ENCODE results near the gene CRYBB3.
"Not testable (repeated sequence)": the region's sequence is repeated elsewhere in the genome, so short reads cannot be mapped to it uniquely, and the experiment has no call there.

CRYBB3 gene

DNA sequence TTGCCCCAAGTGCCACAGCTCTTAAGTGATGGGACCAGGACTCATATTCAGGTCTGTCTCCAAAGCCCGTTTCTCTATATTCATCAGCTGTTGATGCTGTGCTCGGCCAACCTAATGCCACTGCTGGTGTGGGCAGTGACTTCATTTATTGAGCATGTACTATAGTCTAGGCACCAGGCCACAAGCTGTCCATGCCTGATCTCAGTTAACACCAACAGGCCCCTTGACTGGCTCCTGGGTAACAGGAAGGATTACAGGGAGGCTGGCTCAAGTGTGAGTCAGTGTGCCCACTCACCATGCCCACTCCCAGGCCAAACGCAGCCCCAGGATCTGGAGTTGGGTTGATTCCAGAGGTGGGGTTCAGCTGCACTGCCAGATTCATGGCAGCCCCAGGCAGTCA, 11.1 kb downstream of the CRYBB3 start:
- no peak overlapping the region for H3K4me3 Mint-ChIP-seq

DNA sequence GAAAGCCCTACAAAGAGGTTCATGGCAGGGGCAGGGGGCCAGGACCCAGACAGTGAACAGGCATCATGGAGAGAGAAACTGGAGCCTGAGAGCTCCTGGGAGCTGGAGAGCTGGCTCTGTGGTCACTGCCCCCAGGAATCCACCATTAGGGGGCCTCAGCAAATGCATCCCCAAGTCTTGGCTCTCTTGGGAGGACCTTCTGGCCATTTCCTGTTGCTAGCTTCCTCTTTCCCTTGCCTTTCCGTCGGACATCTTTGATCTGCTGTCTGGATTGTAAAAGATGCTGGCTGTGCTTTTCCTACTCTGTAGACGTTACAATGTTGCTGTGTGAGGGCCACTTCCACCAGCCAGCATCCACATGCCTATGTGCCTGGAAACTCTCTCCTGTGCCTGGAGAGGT, 12.7 kb downstream of the CRYBB3 start:
- Mint-ChIP-seq H3K4me3 (no peak overlapping the region), H3K9me3 (peaks cover 6% of the 10 kb centered on the region), H3K4me1 (no peaks in the 10 kb centered on the region), H3K27me3 (peaks cover 7% of the 10 kb centered on the region), H3K36me3 (no peaks in the 10 kb centered on the region), H3K27ac (no peak overlapping the region)

More for the DNA sequence above, 11.1 kb downstream of the CRYBB3 start:
- Mint-ChIP-seq H3K27me3 (peaks cover 5% of the 10 kb centered on the region), H3K9me3 (peaks cover 6% of the 10 kb centered on the region), H3K36me3 (no peaks in the 10 kb centered on the region), H3K4me1 (no peaks in the 10 kb centered on the region), H3K27ac (no peak overlapping the region)

DNA sequence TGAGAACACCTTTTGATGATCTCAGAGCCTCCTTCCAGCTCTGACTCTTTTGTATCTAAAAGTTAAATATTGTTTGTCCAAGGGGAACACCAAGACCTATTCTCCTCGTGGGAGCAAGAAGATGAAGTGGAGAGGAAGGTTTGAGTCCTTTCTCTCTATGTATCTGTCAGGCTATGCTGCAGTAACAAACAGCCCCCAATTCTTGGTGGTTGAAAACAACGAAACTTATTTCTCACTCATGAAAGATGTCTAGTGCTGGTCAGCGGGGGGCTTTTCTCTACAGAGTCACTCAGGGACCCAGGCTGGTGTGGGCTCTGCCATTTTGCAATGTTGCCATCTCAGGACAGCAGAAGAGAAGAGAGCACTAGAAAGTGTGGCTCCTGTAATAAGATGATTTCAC, 13.6 kb downstream of the CRYBB3 start:
- peaks cover 7% of the 10 kb centered on the region for H3K27me3 Mint-ChIP-seq
- no peak overlapping the region for H3K27ac Mint-ChIP-seq
- H3K4me1 Mint-ChIP-seq: no peaks in the 10 kb centered on the region
- H3K9me3 Mint-ChIP-seq: peaks cover 6% of the 10 kb centered on the region
- no peak overlapping the region for H3K4me3 Mint-ChIP-seq
- H3K36me3 Mint-ChIP-seq: no peaks in the 10 kb centered on the region

DNA sequence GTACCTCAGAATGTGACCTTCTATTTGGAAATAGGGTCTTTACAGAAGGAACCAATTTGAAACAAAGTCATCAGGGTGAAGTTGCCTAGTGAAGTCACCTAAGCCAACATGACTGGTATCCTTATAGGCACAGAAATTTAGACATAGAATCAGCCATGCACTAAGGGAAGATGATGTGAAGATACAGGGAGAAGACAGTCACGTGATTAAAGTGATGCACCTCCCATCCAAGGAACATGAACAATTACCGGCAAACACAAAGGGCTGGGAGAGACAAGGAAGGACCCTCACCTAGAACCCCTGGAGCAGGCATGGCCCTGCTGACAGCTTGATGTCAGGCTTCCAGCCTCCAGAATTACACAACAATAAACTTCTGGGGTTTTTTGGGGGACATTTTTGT, 16.6 kb downstream of the CRYBB3 start:
- H3K27me3 Mint-ChIP-seq: peaks cover 7% of the 10 kb centered on the region
- H3K9me3 Mint-ChIP-seq: peaks cover 6% of the 10 kb centered on the region
- H3K27ac Mint-ChIP-seq: no peak overlapping the region
- no peaks in the 10 kb centered on the region for H3K36me3 Mint-ChIP-seq
- no peak overlapping the region for H3K4me3 Mint-ChIP-seq
- no peaks in the 10 kb centered on the region for H3K4me1 Mint-ChIP-seq

DNA sequence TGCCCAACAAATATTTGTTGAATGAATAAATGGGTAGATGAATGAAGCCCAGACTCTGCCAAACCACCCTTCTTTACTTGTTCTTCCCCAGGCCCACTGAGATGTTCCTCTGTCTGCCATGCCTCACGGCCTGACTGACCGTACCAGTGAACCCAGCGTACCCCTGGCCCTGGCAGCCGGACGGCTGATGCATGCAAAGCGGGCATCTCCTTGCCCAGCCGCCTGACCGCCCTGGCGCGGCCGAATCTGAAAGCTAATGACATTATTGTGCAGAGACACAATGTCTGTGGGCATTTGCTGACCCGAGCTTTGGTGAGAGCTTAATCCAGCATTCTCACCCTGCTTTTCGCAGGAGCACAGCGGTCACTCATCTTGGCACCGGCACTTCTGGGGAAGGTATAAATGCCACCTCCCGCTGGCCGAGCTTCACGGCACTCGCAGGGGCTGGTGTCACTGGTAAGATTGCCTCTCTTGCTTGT, 19.6 kb downstream of the CRYBB3 start, which contains the start of gene CRYBB2:
Gene CRYBB2, plus strand, starts transcription at position 429 of the 479 bp plus-strand sequence. CDS start 1,791 bp downstream, outside the sequence.
- H3K4me3 Mint-ChIP-seq: no peak within 1 kb of the TSS
- H3K27me3 Mint-ChIP-seq: peaks cover 4% of the 10 kb centered on the region
- H3K27ac Mint-ChIP-seq: no peak within 1 kb of the TSS
- H3K4me1 Mint-ChIP-seq: no peaks in the 10 kb centered on the region
- H3K9me3 Mint-ChIP-seq: no peaks in the 10 kb centered on the region
- no peaks in the 10 kb centered on the region for H3K36me3 Mint-ChIP-seq

DNA sequence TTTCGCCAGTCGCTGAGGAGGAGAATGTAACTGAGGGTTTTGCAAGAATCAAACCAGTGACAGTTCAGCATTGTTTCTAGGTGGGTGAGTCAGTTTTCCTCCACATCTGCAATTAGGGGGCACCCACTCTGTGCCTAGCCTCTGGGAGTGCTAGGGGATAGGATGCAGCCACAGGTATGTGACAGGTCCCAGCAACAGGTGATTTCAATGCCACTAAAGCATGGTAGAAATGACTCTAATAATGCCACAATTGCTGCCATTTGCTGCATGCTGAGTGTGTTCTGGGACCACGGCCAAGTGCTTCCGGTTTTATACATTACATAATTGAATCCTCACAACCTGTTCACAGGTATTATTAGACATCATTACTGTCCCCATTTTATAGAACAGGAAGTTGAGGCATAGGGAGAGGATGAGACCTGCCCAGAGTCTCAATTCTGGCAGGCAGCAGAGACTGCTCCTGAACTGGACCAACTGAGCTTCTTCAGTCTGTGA, 20.3 kb downstream of the CRYBB3 start:
- Mint-ChIP-seq H3K9me3 (no peaks in the 10 kb centered on the region), H3K4me1 (no peaks in the 10 kb centered on the region), H3K27me3 (peaks cover 4% of the 10 kb centered on the region), H3K4me3 (no peak overlapping the region), H3K36me3 (no peaks in the 10 kb centered on the region), H3K27ac (no peak overlapping the region)

DNA sequence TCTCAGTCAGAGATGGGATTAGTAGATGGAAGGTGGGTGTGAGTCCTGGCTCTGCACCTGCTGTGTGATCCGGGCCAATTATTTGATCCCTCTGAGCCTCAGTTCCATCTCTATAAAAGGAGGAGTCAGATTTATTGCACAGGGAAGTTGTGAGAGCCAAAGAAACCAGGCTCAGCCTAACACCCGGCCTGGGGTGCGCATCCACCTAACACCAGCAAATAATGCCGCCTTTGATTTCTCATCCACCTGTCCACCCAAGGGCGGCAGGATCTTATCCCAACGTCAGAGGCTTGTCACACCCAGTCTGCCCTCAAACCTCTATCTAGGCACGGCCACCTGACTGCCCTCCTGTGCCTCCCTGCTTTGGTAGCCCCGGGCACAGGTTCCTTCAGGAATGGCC, 22.1 kb downstream of the CRYBB3 start:
- H3K4me1 Mint-ChIP-seq: no peaks in the 10 kb centered on the region
- H3K9me3 Mint-ChIP-seq: no peaks in the 10 kb centered on the region
- no peaks in the 10 kb centered on the region for H3K36me3 Mint-ChIP-seq
- H3K27me3 Mint-ChIP-seq: no peaks in the 10 kb centered on the region
- no peak overlapping the region for H3K27ac Mint-ChIP-seq
- no peak overlapping the region for H3K4me3 Mint-ChIP-seq

DNA sequence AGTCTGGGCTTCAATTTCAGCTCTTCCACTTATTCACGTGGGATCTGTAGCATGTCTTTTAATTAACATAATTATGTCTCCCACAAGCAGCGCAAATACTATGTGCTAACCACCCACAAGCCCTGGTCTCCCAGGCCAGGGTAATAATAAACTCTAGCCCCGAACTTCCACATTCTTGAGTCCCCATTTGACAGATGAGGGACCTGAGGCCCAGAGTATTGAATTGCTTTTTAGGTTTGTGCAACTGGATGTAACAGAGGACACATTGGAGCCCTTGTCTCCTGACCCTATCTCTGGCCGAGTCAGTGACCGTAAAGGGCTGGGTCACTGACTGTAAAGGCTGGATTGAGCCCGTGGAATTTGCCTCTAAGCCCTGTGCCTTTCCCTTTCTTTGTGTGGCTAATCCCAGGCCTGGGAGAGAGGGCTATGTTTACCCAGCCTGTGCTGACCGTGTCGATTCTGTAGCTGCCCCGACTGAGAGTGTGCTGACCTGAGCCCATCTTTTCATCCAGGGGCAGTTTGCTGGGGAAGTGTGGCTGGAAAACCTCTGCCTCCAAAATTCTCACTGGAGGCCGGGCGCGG, 23.7 kb downstream of the CRYBB3 start:
- no peaks in the 10 kb centered on the region for H3K36me3 Mint-ChIP-seq
- no peaks in the 10 kb centered on the region for H3K4me1 Mint-ChIP-seq
- H3K9me3 Mint-ChIP-seq: no peaks in the 10 kb centered on the region
- no peak overlapping the region for H3K4me3 Mint-ChIP-seq
- H3K27me3 Mint-ChIP-seq: no peaks in the 10 kb centered on the region
- no peak overlapping the region for H3K27ac Mint-ChIP-seq

DNA sequence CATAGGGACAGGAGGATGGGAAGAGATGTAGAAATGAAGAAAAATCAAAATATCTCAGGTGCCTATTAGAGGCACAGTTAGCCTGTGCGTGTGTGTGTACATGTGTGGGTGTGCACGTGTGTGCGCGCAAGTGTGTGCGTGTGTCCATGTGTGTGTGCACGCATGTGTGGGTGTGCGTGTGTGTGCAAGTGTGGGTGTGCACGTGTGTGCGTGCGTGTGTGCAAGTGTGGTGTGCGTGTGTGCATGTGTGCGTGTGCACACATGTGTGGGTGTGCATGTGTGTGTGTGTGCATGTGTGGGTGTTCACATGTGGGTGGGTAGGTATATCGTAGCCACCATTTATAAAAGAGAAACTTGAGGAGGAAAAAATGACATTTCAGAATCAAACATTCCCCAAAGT, 29.2 kb downstream of the CRYBB3 start:
- H3K9me3 Mint-ChIP-seq: no peaks in the 10 kb centered on the region
- H3K27ac Mint-ChIP-seq: no peak overlapping the region
- H3K4me3 Mint-ChIP-seq: no peak overlapping the region
- H3K4me1 Mint-ChIP-seq: no peaks in the 10 kb centered on the region
- no peaks in the 10 kb centered on the region for H3K36me3 Mint-ChIP-seq
- peaks cover 9% of the 10 kb centered on the region for H3K27me3 Mint-ChIP-seq

DNA sequence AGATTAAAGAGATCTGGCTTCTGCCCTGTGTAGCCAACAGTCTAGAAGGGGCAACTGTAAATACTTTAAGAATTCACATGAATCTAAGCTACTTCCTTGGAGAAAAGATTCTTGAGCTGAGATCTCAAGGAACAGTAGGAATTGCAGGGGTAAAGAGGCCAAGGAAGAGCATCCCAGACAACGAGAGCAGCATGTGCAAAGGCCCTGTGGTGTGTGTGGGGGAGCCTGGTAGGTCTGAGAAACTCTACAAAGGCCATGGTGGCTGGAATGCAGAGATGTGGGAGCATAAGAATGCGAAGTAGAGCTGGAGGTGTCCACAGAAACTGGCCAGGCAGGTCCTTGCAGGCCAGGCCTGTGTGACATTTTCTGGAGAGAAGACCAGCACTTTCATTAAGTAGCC, 31.1 kb downstream of the CRYBB3 start:
- H3K4me1 Mint-ChIP-seq, H3K27ac Mint-ChIP-seq, H3K9me3 Mint-ChIP-seq, H3K4me3 Mint-ChIP-seq, H3K36me3 Mint-ChIP-seq: not testable (repeated sequence)
- H3K27me3 Mint-ChIP-seq: peaks cover 20% of the 10 kb centered on the region

DNA sequence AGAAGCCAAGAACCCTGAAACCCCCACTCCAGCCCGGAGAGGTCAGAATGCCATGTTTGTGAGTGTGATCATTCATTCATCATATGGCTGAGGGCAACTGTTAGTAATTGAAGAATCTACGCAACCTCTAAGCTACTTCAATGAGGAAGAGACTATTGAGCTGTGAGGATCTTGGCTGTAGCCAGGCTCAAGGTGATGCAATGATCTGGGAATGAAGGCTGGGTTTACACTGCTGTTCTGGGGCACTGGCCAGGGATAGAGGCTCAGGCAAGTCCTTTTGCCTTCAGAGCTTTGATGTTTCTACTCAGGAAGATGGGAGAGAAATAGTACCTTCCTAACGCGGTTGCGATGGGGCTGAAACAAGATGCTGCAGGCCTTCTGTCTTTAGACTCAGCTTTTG, 32.6 kb downstream of the CRYBB3 start:
- Mint-ChIP-seq H3K9me3 (no peaks in the 10 kb centered on the region), H3K27me3 (peaks cover 24% of the 10 kb centered on the region), H3K36me3 (no peaks in the 10 kb centered on the region), H3K4me1 (peaks cover 6% of the 10 kb centered on the region), H3K4me3 (no peak overlapping the region), H3K27ac (no peak overlapping the region)

DNA sequence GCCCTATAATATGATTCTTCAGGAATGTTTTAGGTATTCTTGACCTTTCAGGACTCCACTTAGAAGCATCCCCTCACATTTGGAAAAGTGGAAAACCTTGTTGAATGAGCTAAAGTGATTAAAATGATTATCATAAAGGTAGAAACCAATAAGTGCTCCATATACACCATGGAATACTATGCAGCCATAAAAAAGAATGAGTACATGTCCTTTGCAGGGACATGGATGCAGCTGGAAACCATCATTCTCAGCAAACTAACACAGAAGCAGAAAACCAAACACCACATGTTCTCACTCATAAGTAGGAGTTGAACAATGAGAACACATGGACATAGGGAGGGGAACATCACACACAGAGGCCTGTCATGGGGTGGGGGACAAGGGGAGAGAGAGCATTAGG, 34.0 kb downstream of the CRYBB3 start:
- not testable (repeated sequence) for H3K4me3 Mint-ChIP-seq, H3K27ac Mint-ChIP-seq, H3K36me3 Mint-ChIP-seq, H3K4me1 Mint-ChIP-seq, H3K9me3 Mint-ChIP-seq
- H3K27me3 Mint-ChIP-seq: peaks cover 26% of the 10 kb centered on the region

DNA sequence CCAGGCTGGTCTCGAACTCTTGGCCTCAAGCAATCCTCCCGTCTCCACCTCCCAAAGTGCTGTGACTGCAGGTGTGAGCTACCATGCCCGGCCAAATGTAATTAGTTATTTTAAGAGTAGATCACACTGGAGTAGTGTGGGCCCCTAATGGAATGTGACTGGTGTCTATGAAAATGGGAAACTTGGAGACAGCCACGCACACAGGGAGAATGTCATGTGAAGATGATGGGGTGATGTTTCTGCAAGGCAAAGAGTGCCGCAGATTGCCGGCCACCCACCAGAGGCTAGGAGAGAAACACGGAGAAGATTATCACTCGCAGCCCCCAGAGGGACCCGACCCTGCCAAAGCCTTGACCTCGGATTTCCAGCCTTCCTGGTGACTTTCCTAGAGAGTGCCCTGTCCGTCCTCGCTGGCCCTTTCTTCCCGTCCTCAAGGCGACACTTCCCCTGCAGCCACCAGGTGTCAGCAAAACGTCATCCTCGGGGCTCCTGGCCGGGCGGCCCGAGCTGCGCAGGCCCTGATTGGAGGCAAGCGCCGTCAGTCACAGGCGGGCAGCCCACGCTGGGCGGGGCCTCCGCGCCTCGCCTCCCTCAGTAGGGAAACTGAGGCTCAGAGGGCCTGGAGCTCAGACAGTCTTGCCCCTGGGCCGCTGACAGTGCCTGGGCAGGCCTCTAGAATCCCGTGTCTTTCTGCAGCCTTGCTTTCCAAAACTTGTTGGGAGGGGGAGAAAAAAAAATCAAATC, 36.1 kb downstream of the CRYBB3 start:
- Mint-ChIP-seq H3K27me3 (peaks cover 28% of the 10 kb centered on the region), H3K4me1 (peaks cover 6% of the 10 kb centered on the region), H3K36me3 (no peaks in the 10 kb centered on the region), H3K4me3 (no peak overlapping the region), H3K27ac (no peak overlapping the region), H3K9me3 (no peaks in the 10 kb centered on the region)

DNA sequence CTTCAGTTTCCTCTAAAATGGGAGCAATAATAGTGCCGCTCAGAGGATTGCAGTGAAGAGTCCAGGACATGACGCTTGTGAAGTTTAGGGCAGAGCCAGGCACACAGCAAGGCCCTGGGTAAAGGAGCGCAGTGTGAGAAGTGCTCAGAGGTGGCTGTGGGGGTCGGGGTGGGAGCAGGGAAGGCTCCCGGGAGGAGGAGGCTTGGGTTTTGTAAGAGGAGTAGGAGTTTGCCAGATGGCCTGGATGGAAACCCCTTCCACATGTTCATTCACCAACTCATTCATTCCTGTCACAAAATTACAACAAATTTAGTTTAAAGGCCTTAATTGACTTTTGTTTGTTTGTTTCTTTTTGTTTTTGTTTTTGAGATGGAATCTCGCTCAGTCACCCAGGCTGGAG, 36.8 kb downstream of the CRYBB3 start:
- H3K4me1 Mint-ChIP-seq: peaks cover 6% of the 10 kb centered on the region
- H3K9me3 Mint-ChIP-seq: no peaks in the 10 kb centered on the region
- H3K27ac Mint-ChIP-seq: no peak overlapping the region
- no peak overlapping the region for H3K4me3 Mint-ChIP-seq
- H3K36me3 Mint-ChIP-seq: no peaks in the 10 kb centered on the region
- peaks cover 28% of the 10 kb centered on the region for H3K27me3 Mint-ChIP-seq

DNA sequence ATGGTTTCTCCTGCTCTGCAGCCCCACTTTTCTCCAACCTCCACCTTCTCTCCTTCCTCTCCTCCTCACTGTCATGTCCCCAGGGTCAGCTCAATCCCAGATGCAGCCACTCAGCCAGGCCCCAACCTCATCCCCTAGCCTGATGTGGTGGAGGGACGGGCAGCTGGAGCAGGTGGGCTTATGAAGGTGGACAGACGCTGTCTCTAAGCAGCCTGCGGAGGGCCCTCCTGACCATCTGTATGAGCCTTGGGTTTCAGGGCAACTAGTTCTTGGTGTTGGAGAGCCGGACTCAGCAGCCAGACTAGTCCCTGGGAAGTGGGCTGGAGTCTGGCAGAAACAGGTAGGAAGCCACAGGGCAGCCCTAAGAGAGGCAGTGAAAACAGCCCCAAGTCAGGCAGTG, 37.8 kb downstream of the CRYBB3 start:
- H3K27me3 Mint-ChIP-seq: peaks cover 28% of the 10 kb centered on the region
- peaks cover 6% of the 10 kb centered on the region for H3K4me1 Mint-ChIP-seq
- no peak overlapping the region for H3K4me3 Mint-ChIP-seq
- H3K27ac Mint-ChIP-seq: no peak overlapping the region
- H3K9me3 Mint-ChIP-seq: no peaks in the 10 kb centered on the region
- no peaks in the 10 kb centered on the region for H3K36me3 Mint-ChIP-seq

DNA sequence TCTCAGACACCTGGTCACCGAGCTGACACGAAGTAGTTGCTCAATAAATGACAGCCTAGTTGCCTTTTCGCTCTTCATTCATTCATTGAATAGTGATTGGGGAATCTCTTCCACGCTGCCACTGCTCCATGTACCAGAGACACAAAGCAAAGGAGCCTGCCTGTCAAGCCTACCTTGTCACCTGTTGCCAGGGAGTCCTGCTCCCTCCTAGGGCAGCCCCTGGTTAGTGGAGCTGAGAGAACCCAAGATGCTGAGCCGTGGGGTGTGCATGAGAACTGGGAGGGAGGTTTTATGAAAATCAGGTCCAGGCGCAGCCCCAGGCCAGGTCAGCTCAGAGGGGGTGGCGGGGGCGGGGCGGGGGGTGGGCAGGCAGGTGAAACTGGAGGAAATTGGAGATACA, 38.4 kb downstream of the CRYBB3 start:
- peaks cover 25% of the 10 kb centered on the region for H3K27me3 Mint-ChIP-seq
- H3K36me3 Mint-ChIP-seq, H3K4me3 Mint-ChIP-seq, H3K4me1 Mint-ChIP-seq, H3K9me3 Mint-ChIP-seq, H3K27ac Mint-ChIP-seq: not testable (repeated sequence)
